Ecto neural progenitor cell (in vitro differentiated cells): ENCODE measurements around the gene CDCP1.

Experiments
- DNase-seq: peaks from one replicate; pipeline ENCODE4 v3.0.0-alpha.2; 2018; ENCODE audit warnings: low spot score

Gene CDCP1

GRCh38 chr3:45145681-45146614, at the start of gene CDCP1:
CDCP1 (minus strand) TSS chr3:45146378; CDS start chr3:45146287, 91 bp downstream.
- DNase-seq = peak; percentile 63

GRCh38 chr3:45194791-45195190, 48.6 kb upstream of the CDCP1 start:
- no peak for DNase-seq

GRCh38 chr3:45191924-45192417, 45.8 kb upstream of the CDCP1 start:
- no peak for DNase-seq

GRCh38 chr3:45191424-45191823, 45.2 kb upstream of the CDCP1 start:
- DNase-seq = no peak

- no peak for DNase-seq
These were observed 42.8 kb upstream of the CDCP1 start for GRCh38 chr3:45188719-45189659.

DNA sequence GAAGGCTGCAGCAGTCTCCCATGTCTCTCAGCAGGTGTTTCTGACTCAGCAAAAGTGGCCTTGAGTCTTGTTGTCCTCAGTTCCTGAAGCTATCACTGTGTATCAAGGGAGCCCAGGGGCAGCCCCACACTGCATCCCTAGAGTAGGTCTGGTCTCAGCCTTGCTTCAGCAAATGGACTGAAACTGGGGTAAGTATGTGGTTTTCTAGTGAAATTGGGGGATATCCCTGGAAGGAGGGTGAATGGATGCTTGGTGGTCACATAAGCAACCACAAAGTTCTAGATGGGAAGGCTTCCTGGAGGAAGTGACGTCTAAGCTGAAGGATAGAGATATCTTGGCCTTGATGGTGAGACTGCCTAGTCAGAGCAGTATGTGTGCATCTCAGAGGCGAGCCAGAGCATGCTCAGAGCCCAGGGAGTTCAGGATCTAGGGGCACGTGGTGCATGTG, 41.5 kb upstream of the CDCP1 start:
- DNase-seq = no peak

DNA sequence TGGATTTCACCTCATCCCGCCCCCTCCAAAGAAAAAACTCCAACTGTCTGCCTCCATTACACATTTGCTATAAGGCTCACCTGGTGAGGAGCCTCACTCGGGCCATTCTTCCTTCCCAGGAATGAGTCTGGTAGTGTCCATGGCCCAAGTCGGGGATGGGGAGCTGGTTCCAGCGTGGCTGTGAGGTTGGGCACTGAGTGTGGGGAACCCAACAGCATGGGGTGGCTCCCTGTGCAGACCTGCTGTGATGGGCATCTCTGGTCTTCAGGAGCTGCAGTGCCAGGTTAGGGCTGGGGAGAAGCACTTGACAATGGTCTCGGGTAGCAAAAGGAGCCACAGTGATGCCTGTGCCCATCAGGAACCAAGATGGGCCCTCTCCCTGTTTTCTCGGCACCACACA, 40.7 kb upstream of the CDCP1 start:
- no peak for DNase-seq

DNA sequence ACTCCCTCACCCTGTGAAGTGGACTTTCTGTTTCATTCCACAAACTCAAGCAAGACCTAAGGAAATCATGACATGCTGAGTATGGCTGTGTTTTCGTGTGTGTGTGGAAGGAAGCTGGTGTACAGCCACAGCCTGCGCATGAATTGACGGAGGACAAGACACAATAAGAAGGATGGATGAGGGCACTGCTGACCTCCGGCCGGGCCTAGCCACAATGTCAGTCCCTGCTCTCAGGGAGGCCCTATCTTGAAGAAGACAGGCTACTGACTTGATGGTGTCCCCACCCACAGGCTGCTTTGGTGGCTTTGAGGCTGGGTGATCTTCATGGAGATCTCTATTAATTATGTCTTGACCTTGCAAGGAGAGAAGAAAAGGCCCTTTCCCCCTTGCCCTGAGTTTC, 39.3 kb upstream of the CDCP1 start:
- DNase-seq = no peak

DNA sequence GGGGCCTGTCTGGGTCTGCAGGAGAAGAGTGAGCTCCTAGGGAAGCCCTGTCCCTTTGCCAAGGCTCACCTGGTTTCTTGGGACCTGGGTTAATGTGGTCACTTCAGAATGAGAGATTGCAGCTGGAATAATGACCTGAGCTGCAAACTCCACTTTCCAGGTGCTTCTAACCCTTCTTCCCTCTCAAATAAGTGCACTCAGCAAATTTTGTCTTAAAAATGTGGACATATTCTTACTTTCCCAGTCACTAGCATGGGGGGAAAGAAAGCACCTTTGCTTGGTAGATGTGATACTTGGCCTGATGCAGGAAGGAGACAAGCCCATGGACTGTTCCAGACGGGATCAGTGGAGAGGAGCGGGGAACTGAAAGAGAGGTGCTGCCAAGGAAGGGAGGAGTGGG, 38.9 kb upstream of the CDCP1 start:
- no peak for DNase-seq

DNA sequence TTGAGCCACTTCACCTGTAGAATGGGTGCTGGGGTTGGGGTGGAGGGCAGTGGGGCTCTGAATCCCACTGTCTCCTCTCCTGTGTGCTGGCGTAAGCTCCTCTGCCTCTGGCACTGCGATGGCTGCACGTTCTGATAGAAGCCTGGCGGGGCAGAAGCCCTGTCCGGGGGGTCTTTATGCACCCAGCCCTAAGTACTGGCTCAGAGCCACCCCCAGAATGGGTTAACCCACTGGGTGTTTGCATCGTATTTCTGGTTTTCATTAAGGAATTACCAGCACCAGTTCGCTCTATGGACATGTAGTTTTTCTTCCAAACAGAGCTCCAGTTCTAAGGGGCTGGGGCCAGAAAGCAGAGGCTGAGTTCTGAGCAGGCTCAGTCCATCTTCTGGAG, 37.7 kb upstream of the CDCP1 start:
- DNase-seq = no peak

DNA sequence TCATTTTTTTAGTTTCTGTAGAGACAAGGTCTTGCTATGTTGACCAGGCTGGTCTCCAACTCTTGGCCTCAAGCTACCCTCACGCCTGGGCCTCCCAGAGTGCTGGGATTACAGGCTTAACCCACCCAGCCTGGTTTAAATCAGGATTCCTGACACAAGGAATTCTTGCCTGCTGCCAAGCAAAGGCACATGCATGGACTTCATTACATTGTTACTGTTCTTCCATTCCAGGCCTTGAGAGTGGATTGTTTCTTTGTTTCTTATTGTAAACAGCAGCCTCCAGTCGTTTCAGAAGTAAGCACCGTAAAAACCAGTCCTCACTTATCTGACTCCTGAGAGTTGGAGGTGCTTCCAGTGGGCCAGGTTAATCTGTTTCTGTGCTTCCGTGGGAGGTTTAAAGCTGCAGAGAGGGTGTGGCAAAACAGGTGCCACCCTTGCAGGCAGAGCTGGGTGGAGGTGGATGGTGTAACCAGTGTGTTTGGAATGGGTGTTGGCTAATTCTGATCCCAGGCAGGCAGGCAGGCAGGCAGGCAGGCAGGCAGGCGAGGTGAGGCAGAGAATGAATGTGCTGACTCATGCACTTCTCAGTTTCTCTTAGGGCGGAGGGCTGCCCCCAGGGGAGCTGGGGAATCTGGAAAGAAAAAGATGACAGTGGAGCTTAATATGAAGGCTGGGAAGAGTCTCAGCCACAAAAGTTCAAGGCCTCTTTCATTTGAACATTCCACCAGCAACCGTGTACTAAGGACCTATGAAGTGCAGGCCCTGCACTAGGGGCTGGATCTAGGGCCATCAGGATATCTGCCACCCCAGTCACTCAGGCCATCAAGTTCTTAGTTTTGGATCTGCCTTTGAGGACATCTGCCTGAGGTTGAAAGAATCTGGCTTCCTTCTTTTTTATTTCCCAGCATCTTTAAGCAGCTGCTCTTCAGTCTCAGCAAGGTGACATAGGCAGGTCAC, 37.0 kb upstream of the CDCP1 start:
- peak; percentile 56 for DNase-seq

DNA sequence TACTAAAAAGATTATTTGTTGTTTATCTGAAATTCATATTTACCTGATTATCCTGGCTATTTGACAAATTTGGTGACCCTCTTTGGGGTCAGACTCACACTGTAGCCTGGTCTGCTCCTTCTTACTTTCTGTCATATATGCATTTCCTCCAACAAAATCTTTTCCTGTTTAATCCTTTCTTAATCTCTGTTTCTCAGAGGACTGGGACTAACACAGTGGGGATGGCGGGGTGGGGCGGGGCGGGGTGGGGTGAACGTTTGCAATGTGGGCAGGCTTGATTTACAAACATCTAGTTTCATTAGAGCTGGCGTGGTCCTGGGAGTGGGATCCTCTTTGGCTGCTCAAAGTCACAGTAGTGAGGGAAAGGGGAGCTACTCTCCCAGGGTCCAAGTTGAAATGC, 35.3 kb upstream of the CDCP1 start:
- DNase-seq = no peak

- DNase-seq = no peak
These were observed 34.7 kb upstream of the CDCP1 start for GRCh38 chr3:45180899-45181298.

- DNase-seq = no peak
These were observed 33.9 kb upstream of the CDCP1 start for GRCh38 chr3:45180051-45180450.

GRCh38 chr3:45179163-45179562, 33.0 kb upstream of the CDCP1 start:
- DNase-seq = no peak

GRCh38 chr3:45178183-45179023, 32.2 kb upstream of the CDCP1 start:
- DNase-seq = no peak

DNA sequence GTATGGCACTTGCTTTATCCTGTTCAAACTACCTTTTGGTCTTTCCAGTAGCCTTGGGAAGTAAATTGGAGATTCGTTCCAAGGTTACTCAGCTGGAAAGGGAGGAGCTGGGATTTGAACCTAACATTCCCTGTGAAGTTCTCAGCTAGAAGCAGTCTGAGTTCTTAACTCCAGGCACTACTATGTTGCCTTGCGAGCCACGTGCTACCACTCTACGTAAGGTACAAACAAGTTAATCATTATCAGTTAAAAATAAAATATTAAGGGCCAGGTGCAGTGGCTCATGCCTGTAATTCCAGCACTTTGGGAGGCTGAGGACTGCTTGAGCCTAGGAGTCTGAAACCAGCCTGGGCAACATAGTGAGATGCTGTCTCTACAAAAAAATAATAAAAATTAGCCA, 30.7 kb upstream of the CDCP1 start:
- no peak for DNase-seq

DNA sequence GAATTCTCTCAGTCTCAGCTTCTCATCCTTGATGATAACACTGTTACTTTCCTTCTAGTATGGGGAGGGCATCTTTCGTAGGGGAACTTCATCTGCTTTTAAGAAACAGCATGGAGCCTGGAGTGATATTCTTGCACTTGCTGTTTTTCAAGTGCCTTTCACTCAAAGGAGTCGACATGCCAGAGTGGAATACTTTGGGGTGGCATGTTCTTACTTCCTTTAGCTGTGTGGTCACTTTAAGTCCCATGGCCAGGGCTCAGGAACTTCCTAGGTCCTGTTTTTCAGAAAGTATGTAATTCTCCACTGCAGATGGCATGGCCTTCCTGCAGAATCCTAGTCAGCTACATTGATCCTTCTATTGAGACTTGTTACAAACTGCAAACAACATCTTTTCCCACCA, 28.1 kb upstream of the CDCP1 start:
- no peak for DNase-seq

GRCh38 chr3:45173776-45174175, 27.6 kb upstream of the CDCP1 start:
- DNase-seq = no peak

GRCh38 chr3:45171283-45171682, 25.1 kb upstream of the CDCP1 start:
- DNase-seq = no peak

DNA sequence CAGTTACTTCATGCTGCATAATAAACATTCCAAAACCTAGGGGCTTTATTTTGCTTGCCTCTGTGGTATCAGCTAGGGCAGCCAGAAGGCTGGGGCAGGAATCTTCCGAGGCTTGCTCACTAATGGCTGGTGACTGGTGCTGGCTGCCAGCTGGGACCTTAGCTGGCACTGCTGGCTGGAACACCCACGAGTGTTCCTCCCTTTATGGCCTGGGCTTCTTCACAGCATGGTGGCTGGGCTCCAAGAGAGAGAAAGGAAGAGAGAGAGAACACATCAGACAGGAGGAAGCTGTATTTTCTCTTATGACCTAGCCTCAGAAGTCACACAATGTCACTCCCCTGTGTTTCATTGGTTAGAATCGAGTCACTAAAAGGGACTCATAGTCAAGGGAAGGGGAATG, 23.9 kb upstream of the CDCP1 start:
- DNase-seq = no peak
